HFFc6 (cell line): Measurements from ENCODE around the gene APP. TPM values are rescaled to one million over a fixed set of nuclear protein-coding genes. Genes with fewer than 3 reads are reported as not detected.
"Not testable (repeated sequence)": the region's sequence is repeated elsewhere in the genome, so short reads cannot be mapped to it uniquely, and the experiment has no call there.

Experiments
- DNase-seq: peaks from one replicate; pipeline ENCODE4 v3.0.0-alpha.2; 2018
- H3K27ac Mint-ChIP-seq: 2 replicates; pipeline ENCODE4 v1.8.0; 2020; ENCODE audit warnings: mild to moderate bottlenecking, mixed read lengths
- H3K27me3 Mint-ChIP-seq: 2 replicates; pipeline ENCODE4 v1.8.0; 2021; ENCODE audit warnings: mild to moderate bottlenecking, moderate library complexity, mixed read lengths; ENCODE audit not compliant: insufficient read depth
- H3K36me3 Mint-ChIP-seq: 2 replicates; pipeline ENCODE4 v1.8.0; 2021; ENCODE audit warnings: low read depth, mixed read lengths
- H3K4me1 Mint-ChIP-seq: 2 replicates; pipeline ENCODE4 v1.8.0; 2020; ENCODE audit warnings: low read depth, mixed read lengths
- H3K4me3 Mint-ChIP-seq: 2 replicates; pipeline ENCODE4 v1.8.0; 2020; ENCODE audit warnings: mild to moderate bottlenecking, moderate library complexity, mixed read lengths
- H3K9me3 Mint-ChIP-seq: 2 replicates; pipeline ENCODE4 v1.8.0; 2020; ENCODE audit warnings: mild to moderate bottlenecking, mixed read lengths
- total RNA-seq, 6 experiments: library from RNA; stranded (reverse); fragmentation: NEBNext Ultra II Directional; extraction: Animal tissue kit (Norgen Biotek cat#: 25700); gene quantifications; 2 replicates in 1 of 6; 3 replicates in 5 of 6; pipeline ENCODE4 v1.2.3, GENCODE V29; 2021
- TF ChIP-seq, protein P1 (sequence below): fragments of 200-600 bp; sonication (generic); IDR thresholded peaks from 2 replicates; pipeline ENCODE4 v1.5.0; 2021; ENCODE audit warnings: antibody characterized with exemption, mild to moderate bottlenecking

Gene APP
- total RNA-seq, 6 experiments from 2014 or later, result 396 to 438 (median 425) TPM

DNA sequence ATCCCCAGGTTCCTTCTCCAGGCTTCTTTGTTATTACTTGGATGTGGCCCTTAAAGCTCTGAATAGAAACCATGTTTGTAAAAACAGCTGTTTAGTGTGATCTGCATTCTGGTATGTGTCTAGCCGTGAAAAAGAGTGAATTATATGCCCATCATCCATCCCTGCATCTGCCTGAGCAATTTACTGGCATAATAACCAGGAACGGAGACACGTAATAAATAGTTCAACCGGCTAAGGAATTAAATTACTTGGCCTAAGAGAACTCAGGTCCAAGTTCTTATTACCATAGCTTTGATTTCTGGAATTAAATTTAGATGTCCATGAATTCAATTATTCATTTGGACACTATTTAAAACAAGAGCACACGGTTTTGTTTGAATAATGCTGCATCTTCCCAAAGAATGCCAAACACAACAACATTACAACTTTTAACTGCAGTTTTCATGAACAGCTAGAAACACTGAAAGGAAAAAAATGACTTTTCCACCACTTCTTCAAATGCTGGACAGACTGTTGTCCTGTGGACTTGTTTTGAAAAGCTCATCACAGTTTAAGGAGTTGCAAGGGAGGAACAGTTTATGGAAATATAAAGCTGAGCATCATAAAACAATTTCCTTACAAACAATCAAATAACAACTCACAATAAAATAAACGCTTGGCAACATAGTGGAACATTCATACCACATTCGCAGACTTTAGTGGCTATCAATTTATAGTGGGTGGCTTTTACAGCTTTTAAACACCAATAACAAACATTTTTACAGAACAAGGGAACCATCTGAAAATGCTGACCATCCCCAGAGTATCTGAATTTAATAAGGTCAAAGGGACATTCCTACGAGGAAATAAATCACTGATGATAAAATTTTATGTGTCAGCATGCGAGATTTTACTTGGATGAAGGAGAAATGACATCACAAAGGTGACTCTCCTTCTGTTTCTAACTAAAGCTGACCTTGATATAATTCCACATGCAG is 144.7 kb downstream of the APP start:
- H3K36me3 Mint-ChIP-seq, result peaks cover 24% of the 10 kb centered on the region
- peak overlapping the region; percentile 44 for H3K27ac Mint-ChIP-seq
- H3K27me3 Mint-ChIP-seq, result no peaks in the 10 kb centered on the region
- H3K4me3 Mint-ChIP-seq, result no peak overlapping the region
- no peaks in the 10 kb centered on the region for H3K9me3 Mint-ChIP-seq
- H3K4me1 Mint-ChIP-seq, result peaks cover 71% of the 10 kb centered on the region
- no peak for DNase-seq
- TF ChIP-seq, protein P1, sequence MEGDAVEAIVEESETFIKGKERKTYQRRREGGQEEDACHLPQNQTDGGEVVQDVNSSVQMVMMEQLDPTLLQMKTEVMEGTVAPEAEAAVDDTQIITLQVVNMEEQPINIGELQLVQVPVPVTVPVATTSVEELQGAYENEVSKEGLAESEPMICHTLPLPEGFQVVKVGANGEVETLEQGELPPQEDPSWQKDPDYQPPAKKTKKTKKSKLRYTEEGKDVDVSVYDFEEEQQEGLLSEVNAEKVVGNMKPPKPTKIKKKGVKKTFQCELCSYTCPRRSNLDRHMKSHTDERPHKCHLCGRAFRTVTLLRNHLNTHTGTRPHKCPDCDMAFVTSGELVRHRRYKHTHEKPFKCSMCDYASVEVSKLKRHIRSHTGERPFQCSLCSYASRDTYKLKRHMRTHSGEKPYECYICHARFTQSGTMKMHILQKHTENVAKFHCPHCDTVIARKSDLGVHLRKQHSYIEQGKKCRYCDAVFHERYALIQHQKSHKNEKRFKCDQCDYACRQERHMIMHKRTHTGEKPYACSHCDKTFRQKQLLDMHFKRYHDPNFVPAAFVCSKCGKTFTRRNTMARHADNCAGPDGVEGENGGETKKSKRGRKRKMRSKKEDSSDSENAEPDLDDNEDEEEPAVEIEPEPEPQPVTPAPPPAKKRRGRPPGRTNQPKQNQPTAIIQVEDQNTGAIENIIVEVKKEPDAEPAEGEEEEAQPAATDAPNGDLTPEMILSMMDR, result no peak

DNA sequence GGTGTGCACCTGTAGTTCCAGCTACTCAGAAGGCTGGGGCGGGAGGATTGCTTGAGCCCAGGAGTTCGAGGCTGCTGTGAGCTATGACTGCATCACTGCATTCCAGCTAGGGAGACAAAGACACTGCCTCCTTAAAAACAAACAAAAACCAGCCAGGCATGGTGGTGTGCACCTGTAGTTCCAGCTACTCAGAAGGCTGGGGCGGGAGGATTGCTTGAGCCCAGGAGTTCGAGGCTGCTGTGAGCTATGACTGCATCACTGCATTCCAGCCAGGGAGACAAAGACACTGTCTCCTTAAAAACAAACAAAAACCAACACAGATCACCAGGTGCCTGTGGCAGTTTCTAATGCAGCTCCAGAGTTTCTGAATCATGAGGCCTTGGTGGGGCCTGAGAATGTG is 147.2 kb downstream of the APP start:
- H3K4me1 Mint-ChIP-seq, result peaks cover 60% of the 10 kb centered on the region
- not testable (repeated sequence) for H3K4me3 Mint-ChIP-seq, H3K27ac Mint-ChIP-seq, H3K9me3 Mint-ChIP-seq, DNase-seq, H3K27me3 Mint-ChIP-seq
- peaks cover 41% of the 10 kb centered on the region for H3K36me3 Mint-ChIP-seq

DNA sequence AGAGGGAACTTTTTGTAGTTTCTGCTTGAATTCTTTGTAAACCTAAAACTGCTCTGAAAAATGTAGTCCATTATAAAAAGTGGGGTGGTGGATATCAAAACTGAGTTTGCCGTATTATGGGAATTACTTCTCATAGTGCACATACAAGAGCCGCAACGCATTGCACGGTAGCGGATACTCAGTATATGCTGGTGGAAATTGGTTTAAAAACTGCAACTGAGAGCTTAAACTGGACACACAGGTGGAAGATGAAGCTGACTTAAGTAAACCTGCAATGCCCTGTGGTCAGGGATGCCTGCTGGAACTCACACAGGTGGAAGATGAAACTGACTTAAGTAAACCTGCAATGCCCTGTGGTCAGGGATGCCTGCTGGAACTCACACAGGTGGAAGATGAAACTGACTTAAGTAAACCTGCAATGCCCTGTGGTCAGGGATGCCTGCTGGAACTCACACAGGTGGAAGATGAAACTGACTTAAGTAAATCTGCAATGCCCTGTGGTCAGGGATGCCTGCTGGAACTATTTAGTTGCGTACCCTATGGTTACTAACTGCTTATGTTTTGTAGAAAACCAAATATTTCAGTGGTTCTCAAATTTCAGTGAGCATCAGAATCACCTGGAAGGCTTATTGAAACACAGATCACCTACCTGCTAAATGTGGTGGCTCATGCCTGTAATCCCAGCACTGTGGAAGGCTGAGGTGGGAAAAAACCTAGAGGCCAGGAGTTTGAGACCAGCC is 147.8 kb downstream of the APP start:
- DNase-seq, H3K9me3 Mint-ChIP-seq, H3K27ac Mint-ChIP-seq, H3K4me3 Mint-ChIP-seq, H3K27me3 Mint-ChIP-seq: not testable (repeated sequence)
- Mint-ChIP-seq H3K36me3 (peaks cover 44% of the 10 kb centered on the region), H3K4me1 (peaks cover 54% of the 10 kb centered on the region)

DNA sequence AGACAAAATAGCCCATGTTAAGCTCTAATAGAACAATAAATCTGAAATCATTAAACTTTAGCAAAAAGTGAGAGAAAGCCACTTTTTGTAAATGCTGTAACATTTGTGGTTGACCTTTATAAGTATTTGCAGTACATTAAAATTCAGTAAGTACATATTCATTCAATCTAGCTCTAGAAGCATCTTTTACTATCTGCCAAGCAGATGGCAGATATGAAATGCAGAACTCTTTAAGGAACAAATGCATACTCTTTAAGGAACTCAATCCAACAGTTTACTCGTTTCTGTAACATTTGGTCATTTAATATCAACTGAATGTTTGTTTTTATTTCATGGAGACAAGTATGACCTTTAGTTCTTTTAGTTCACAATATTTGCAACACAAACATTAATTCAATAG is 150.1 kb downstream of the APP start:
- TF ChIP-seq, protein P1, result no peak
- Mint-ChIP-seq H3K27ac (no peak overlapping the region), H3K27me3 (no peaks in the 10 kb centered on the region), H3K36me3 (peaks cover 42% of the 10 kb centered on the region), H3K9me3 (no peaks in the 10 kb centered on the region), H3K4me1 (peaks cover 31% of the 10 kb centered on the region), H3K4me3 (no peak overlapping the region)
- no peak for DNase-seq

DNA sequence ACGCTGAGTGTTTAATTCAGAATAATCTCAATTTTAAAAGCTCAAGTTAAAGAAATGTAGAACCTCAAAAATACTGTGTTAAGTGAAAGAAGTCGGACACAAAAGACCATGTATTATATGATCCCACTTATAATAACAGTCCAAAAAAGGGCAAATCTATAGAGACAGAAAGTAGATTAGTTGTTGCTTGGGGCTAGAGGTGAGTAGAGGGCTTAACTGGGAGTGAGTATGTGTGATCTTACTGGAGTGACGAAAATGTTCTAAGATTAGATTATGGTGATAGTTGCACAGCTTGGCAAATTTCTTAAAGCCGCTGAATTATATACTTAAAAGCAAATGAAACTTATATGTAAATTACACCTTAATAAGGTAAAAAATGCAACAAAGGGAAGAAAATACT is 150.5 kb downstream of the APP start:
- no peaks in the 10 kb centered on the region for H3K27me3 Mint-ChIP-seq
- TF ChIP-seq, protein P1, result no peak
- H3K9me3 Mint-ChIP-seq, result no peaks in the 10 kb centered on the region
- H3K27ac Mint-ChIP-seq, result no peak overlapping the region
- H3K36me3 Mint-ChIP-seq, result peaks cover 38% of the 10 kb centered on the region
- H3K4me3 Mint-ChIP-seq, result no peak overlapping the region
- DNase-seq, result no peak
- peaks cover 27% of the 10 kb centered on the region for H3K4me1 Mint-ChIP-seq

DNA sequence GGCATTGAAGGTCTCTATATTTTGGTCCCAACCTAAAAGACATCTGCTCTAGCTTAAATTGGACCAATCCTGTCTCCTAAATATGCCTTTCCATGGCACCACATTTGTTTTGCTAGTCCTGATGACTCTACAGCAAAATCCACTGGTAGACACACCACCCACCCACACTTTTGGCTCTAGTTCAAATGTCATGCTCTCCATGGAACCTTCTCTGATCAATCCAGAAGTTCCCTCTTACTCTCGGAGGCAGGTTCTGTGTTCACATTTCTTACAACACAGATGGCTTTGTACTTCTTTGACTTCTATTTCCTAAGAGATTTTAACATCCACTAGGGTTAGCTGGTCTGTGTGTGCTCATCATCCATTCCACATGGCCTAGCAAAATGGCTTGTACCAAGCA is 151.3 kb downstream of the APP start:
- no peak for DNase-seq
- Mint-ChIP-seq H3K27me3 (no peaks in the 10 kb centered on the region), H3K9me3 (no peaks in the 10 kb centered on the region), H3K27ac (no peak overlapping the region), H3K4me3 (no peak overlapping the region), H3K36me3 (peaks cover 36% of the 10 kb centered on the region), H3K4me1 (peaks cover 18% of the 10 kb centered on the region)
- TF ChIP-seq, protein P1, result no peak
